ENCODE data around the gene SLC44A3. TPM values are rescaled to one million over a fixed set of nuclear protein-coding genes. Genes with fewer than 3 reads are reported as not detected.

The SLC44A3 gene
- total and polyA plus RNA-seq, 2 of the 13 experiments (the other 11 are each of a cell fraction or from before 2014, with no cell fraction given), result 6.8 to 14.1 TPM

DNA sequence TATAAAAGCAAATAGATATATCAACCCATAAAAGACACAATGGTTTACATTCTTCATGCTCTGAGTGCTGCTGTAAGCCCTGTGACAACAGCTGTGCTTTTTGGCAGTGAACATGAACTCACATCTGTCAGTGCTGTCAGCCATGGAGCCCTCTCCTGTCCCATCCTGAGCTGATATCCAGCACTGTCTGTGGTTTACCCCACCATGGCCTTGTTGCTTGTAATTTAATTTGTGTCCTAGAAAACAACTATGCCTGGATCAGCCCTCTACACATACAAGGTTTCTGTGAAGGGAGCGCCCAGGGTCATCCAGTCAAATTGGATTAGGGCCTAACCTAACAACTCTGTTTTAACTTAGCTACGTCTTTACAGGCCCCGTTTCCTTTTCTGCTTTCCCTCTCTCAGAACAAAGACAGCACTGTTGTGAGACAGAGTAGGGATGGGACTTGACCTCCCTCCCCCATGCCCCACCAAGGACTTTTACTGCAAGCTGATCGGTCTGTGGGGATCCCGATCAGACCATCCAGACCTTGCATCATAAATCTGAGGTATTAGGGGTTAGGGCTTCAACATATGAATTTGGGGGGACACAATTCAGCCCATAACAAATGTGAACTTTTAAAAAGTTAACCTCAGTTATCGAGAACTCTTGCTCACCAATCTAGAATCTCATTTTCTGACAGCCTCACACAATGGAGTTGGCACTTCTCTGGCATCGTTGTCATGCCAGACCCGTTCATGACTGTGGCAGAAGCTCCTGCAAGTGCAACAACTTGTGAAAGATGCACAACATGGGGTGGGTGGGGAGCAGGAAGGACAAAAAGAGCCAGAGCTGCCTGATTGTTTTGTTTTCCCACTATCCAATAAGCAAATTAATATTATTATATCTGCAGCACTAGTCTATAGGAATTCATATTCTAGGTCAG is 16.4 kb upstream of the SLC44A3 start (continued):
- TF ChIP-seq, protein P1, sequence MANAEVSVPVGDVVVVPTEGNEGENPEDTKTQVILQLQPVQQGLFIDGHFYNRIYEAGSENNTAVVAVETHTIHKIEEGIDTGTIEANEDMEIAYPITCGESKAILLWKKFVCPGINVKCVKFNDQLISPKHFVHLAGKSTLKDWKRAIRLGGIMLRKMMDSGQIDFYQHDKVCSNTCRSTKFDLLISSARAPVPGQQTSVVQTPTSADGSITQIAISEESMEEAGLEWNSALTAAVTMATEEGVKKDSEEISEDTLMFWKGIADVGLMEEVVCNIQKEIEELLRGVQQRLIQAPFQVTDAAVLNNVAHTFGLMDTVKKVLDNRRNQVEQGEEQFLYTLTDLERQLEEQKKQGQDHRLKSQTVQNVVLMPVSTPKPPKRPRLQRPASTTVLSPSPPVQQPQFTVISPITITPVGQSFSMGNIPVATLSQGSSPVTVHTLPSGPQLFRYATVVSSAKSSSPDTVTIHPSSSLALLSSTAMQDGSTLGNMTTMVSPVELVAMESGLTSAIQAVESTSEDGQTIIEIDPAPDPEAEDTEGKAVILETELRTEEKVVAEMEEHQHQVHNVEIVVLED (CRISPR knock-in tag; IDR thresholded peaks at IDR 0.05; ENCODE audit: borderline replicate concordance), result no peak; the same call in 1 of the 2 replicates
- TF ChIP-seq ZBTB20 (CRISPR knock-in tag; IDR thresholded peaks at IDR 0.05; ENCODE audit: borderline replicate concordance, low read depth), result no peak
- TF ChIP-seq ZNF773 (CRISPR knock-in tag; IDR thresholded peaks at IDR 0.05; ENCODE audit: borderline replicate concordance), result no peak
- peak; percentile 31; the same call in 1 of the 2 replicates for TF ChIP-seq STAG1 (CRISPR knock-in tag; IDR thresholded peaks at IDR 0.05)
- TF ChIP-seq RBFOX2 (IDR thresholded peaks at IDR 0.05; ENCODE audit: low read depth, low read length), result no peak
- no peak for TF ChIP-seq ATF6 (CRISPR knock-in tag; conservative IDR thresholded peaks at IDR 0.05)
- TF ChIP-seq TEF (CRISPR knock-in tag; IDR thresholded peaks at IDR 0.05), result no peak
- TF ChIP-seq ZNF772 (CRISPR knock-in tag; IDR thresholded peaks at IDR 0.05), result no peak
- no peak for TF ChIP-seq ZNF337 (CRISPR knock-in tag; IDR thresholded peaks at IDR 0.05; ENCODE audit: borderline replicate concordance, low read depth)
- TF ChIP-seq FOXO1 (CRISPR knock-in tag; IDR thresholded peaks at IDR 0.05), result no peak
- TF ChIP-seq MED8 (CRISPR knock-in tag; IDR thresholded peaks at IDR 0.05; ENCODE audit: insufficient replicate concordance), result no peak
- no peak for TF ChIP-seq ZFP41 (CRISPR knock-in tag; IDR thresholded peaks at IDR 0.05; ENCODE audit: borderline replicate concordance)
- TF ChIP-seq ETS1 (CRISPR knock-in tag; IDR thresholded peaks at IDR 0.05), result no peak
- TF ChIP-seq MBD4 (IDR thresholded peaks at IDR 0.05; ENCODE audit: borderline replicate concordance, low read length), result no peak
- no peak for TF ChIP-seq ZNF101 (CRISPR knock-in tag; IDR thresholded peaks at IDR 0.05; ENCODE audit: borderline replicate concordance, low read depth)
- TF ChIP-seq ZSCAN20 (CRISPR knock-in tag; IDR thresholded peaks at IDR 0.05; ENCODE audit: borderline replicate concordance), result no peak
- no peak for TF ChIP-seq GABPB1 (CRISPR knock-in tag; IDR thresholded peaks at IDR 0.05)
- TF ChIP-seq ELF3 (CRISPR knock-in tag; IDR thresholded peaks at IDR 0.05), result peak; percentile 47; the same call in 1 of the 2 replicates
- peak; percentile 28; the same call in 1 of the 2 replicates for TF ChIP-seq ETV5 (CRISPR knock-in tag; IDR thresholded peaks at IDR 0.05; ENCODE audit: borderline replicate concordance)
- TF ChIP-seq TBX3 (IDR thresholded peaks at IDR 0.05; ENCODE audit: borderline replicate concordance), result no peak
- TF ChIP-seq FOXM1 (CRISPR knock-in tag; IDR thresholded peaks at IDR 0.05), result no peak
- 0 out of 2 replicates have a peak, but pooled peaks have one; percentile 31 for TF ChIP-seq RCOR2 (CRISPR knock-in tag; IDR thresholded peaks at IDR 0.05)
- no peak for TF ChIP-seq ESRRA (CRISPR knock-in tag; IDR thresholded peaks at IDR 0.05; ENCODE audit: low read depth)
- 0 out of 2 replicates have a peak, but pooled peaks have one; percentile 30 for TF ChIP-seq NAIF1 (CRISPR knock-in tag; IDR thresholded peaks at IDR 0.05; ENCODE audit: borderline replicate concordance)

Data from HepG2 (cell line).